SKM-1 (cell line): Measurements from ENCODE around the gene TSKU.
"Not testable (repeated sequence)": the region's sequence is repeated elsewhere in the genome, so short reads cannot be mapped to it uniquely, and the experiment has no call there.

Experiments
- DNase-seq: peaks from one replicate; lab custom pipeline; 2025; ENCODE audit not compliant: unreplicated experiment; lab: John Stamatoyannopoulos, UW

Gene TSKU

DNA sequence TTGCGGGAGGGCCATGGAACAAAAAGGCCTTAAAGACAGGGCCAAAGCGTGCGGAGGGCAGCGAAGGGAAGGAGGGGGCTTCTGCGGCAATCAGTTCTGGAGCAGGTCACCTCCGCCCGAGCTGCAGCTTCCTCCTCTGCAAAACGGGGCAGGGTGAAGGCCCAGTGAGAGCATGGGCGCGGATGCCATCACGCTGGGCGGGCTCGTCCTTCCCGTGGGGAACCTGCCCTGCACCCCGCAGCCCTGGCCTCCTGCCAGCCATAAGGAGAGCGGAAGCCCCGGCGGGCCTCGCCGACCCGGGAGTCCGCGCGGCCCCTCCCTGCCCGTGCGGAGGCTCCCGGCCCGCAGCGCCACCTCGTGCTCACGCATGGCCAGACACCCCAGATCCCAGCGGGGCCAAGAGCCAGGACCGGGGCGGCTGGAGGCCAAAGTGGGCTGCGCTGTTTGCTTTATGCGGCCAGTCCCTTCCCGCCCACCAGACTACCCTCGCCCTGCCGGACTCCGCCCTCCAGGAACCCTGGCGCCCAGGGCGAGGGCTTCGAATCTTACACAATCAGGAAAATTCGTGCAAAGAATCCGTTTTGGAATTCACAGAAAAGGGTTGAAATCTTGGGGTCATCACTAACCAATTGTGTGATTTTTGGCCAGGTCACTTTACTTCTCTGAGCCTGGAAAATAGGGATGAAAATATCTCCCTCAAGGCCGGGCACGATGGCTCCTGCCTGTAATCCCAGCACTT is 16.1 kb downstream of the TSKU start:
- peak; percentile 43 for DNase-seq

DNA sequence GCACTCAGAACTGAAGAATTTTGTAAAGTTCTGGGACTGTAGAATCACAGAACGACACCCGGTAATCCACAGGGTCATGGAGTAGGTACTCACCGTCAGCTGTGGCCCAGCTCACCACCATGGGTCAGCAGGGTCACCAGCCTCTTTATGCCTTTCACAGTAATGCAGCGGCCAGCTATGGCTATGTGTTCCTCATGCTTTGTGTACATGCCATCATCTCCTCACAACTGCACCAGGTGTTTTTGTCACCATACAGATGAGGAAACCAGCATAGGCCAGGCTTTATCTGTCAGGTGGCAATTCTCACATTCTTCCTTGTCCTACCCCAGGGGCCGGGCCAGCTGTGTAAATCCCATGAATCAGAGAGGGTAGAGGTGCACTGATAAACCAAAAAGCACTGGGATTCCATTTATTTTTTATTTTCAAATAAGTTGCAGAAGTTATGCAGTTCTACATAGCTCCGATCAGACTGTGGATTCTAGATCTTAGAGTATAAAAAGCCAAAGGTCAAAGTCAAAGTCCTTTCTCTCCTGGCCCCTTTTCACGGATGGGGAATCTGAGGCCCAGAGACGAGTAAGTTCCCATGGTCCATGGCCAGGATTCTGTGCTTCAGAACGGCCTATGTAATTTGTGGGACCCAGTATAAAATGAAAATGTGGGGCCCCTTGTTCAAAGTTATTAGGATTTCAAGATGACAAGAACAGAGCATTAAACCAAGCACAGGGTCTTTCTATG is 17.5 kb downstream of the TSKU start:
- DNase-seq, result no peak

DNA sequence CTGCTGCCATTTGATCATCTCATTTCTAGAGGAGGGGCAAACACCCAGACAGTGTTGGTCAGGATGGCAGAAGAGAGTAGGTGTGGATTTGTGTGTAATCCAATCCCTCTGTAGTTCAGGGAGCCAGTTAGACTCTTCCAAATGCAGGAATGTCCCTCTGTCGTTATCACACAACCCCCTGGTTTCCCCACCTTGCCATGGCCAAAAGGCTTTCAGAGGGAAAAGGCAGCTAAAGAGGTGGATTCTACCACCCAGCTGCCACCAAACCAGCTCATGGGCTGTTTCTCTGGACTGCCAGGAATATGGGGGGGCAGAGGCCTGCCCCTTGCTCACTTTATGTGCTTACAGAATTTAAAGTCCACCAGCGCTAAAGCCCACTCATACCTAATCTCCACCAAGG is 18.1 kb downstream of the TSKU start:
- DNase-seq, result no peak

DNA sequence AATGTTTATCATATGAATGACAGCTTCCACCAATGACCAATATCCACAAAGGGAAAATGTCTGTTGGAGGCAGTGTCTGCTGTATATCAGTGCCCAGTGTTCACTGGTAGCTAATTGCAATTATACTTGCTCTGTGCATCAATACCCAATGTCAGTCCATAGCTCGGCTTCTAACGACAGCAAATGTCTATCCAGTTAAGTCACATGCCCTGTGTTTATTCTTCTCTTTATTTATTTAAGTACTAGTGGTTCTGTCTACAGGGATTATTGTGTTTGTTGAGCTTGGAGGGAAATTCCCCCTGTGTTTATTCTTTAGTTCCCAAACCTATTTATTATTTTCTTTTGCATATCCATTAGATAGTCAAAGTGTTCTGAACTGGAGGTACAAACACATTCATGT is 18.6 kb downstream of the TSKU start:
- no peak for DNase-seq

DNA sequence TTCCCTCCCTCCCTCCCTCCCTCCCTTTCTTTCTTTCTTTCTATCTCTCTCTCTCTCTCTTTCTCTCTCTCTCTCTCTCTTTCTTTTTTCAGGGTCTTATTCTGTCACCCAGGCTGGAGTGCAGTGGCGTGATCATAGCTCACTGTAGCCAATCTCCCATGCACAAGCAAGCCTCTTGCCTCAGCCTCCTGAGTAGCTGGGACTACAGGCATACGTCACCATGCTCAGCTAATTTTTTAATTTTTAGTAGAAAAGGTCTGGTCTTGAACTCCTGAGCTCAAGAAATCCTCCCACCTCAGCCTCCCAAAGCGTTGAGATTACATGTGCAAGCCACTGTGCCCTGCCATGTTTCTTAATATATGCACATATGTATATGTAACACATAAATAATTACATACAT is 19.0 kb downstream of the TSKU start:
- DNase-seq, result no peak

DNA sequence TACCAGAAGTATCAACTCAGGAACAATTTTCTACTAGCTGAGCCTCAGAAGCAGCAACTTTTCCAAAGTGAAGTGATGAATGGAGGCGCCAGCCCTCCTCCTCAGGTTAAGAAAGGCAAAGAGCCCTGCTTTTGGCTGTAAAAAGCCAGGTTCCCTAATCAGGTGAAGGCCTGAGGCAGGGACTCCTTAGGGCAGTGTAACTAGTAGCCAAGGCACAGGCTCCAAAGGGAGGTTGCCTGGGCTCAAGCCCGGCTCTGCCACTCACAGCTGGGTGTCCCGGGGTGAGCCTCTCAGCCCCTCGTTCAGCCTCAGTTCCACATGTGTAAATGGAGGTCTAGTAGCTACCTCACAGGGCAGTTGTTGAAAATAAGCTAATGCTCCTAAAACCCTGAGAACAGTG is 19.5 kb downstream of the TSKU start:
- no peak for DNase-seq

DNA sequence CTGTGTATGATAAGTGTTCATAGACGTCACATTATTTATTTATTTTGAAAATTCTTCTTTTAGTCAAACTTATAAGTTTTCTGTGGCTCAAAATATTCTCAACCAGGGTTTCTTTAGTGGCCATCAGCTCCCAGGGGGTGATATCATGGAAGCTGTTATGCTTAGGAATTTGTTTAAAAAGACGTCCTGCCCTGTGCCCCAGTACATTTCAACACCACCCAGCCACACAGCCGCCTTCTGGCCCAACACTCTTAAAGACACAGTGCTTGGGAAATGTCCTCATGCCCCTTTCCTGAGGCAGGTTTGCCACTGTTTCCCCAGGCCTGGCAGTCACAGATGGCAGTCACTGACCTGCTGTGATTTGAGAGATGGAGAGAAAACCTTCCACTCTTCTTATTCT is 19.9 kb downstream of the TSKU start:
- no peak for DNase-seq

DNA sequence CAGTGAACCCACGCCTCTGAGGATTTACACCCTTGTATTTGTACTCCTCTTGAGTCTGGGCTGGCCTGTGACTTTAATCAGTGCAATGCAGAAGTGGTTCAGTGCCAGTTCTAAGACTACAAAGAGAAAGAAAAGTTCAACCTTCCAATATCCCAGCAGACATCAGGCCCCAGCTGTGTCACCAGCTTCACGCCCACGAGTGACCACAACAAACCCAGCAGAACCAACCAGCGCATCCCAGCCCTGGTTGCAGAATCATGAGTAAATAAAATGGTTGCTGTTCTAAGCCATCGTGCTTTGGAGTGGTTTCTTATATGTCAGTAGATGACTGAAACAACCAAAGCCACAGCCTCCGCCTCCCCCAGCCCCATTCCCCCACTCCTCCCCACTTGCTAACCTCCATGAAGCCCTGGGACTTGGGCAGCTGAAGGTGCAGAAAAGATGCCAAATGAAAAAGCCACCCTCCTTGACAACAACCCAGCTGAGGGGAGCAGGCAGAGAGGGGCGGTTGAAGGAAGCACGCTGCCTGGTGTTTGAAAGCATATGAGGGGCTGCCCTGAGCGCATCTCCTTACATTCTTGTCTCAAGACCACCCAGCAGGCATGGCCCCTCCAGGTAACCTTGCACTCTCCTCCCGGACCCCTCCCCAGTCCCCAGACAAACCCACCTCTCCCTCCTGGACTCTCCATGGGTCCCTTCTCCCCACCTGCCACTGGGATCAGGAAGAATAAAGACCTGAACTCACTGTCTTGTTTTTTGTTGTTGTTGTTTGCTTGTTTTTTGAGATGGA is 20.9 kb downstream of the TSKU start:
- no peak for DNase-seq

DNA sequence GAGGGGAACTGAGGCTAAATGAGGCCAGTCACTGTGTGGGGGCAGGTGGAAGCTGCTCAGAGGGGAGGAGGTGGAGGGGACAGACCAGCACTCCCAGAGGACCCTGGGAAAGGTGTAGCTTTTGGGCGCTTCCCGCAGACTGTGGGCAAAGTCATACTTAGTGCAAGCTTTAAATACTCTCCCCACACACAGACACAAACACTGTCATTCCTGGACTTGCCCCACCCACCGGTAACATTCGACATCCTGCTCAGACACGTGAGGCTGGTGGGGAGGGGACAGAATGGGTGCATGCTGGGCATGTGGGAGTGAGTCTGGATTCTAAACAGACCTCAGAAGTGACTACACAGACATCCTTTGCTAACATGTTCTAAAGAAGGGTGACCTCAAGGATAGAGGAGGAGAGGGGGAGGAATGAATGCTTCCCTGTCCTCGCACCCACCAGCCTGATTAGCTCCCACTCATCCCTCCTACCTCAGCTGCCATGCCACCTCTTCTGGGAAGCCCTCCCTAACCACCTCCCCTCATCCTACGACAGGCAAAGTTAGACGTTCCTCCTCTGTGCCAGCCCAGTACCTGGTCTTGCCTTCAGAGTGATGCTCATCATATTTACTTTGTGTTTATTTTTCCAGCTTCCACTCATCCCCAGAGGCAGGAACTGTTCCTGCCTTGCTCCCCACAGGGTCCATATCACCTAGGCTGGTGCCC is 22.2 kb downstream of the TSKU start:
- DNase-seq, result no peak

DNA sequence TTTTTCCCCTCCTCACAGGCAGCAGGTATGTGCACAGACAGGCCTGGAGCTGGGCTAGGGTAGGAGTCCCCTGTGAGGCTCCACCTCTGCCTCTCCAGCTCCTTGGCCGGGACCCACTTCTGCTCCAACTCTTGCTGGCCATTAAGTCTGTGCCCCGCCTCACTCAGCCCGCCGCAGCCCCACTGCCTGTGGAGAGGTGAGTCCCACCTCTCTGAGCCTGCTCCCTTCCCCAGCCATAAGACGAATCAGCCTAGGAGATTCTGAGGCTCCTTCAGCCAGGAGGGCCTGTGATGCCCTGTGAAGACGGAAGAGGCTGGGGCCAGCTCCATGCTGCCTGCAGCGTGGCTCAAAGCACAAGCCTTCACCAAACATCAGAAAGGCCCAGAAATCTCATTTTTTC is 23.0 kb downstream of the TSKU start:
- no peak for DNase-seq

DNA sequence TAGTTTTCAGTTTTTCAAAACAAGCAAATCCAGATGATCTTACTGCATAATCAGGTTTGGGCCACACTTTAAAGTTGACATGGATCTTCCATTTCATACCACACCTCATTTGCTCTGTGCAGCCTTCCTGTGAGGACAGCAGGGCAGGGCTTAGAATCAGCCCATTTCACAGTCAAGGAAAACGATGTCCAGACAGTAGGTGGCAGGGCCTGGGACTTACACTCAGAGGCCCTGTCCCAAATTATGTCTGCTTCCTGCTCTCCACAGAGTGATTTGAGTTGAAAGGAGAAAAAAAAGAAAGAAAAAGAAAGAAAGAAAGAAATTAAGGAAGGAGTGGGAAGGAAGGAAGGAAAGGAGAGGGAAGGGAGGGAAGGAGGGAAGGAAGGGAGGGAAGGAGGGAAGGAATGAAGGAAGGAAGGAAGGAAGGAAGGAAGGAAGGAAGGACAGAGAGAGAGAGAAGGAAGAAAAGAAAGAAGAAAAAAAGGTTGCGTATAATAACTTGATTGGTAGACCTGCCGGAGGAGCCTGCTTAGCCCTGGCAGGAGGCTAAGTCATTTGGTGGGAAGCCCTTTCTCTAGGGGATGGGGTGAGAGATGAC is 23.6 kb downstream of the TSKU start:
- no peak for DNase-seq

DNA sequence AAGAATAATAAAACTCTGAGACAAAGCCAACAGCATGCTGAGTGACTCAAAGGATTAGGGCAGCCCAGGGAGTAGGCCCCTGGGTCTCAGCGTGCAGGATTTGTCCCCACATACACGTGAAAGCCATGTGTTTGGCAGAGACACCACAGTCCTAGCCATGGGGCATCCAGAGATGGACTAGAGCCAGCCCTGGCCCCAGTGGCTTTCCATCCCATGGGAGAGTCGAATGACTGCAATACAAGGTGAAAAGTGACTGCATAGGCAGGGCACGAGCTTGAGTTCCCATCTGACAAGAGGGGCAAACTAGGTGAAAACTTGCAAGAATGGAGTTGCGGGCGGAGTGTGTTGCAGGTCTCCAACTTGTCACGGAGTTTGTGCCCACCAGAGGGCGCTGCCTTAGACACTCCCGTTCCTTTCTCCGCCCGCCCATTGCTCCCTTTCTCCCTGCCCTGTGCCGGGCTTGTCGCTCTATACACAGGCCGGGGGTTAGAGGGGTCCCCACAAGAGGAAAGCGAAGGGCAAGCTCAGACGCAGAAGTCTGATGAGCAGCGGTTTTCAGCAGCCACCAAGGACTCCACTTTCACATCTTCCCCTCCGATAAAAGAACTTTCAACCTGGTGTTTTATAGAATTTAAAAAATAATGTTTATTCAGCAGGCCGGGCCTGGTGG is 24.2 kb downstream of the TSKU start:
- DNase-seq, result peak; percentile 74

DNA sequence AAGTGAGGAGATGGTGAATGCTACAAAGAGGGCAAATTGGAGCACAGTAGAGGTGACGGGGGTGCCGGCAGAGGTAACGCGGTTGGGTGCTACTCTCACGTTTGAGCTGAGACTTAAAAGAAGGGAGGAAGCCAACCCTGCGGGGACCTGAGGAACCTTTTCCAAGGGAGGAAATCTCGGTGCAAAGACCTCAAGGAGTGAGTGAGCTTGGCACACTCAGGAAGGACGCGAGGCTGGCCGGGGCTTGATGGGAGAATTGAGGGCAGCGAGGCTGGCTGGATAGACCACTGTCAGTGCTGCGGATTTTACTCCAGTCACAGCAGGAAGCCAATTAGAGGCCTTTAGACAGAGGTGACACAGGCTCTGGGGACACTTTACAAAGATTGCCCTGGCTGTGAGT is 25.0 kb downstream of the TSKU start:
- no peak for DNase-seq

DNA sequence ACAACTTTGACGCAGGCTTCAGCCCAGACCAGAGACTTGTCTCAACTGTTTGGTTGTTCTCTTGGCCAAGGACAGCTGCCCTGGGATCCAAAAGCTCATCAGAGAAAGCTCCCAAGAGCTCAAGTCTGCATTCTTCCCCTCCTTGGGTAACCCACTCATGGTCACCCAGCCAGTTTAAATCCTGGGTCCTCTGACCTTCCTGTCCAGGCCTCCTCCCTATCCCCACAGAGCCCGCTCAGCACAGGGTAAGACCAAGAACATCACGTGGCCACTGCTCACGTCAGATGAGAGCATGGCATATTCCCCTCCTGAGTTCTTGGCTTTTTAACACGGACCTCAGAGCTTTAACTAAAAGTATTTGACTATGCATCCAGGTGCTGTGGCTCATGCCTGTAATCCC is 25.8 kb downstream of the TSKU start:
- no peak for DNase-seq

DNA sequence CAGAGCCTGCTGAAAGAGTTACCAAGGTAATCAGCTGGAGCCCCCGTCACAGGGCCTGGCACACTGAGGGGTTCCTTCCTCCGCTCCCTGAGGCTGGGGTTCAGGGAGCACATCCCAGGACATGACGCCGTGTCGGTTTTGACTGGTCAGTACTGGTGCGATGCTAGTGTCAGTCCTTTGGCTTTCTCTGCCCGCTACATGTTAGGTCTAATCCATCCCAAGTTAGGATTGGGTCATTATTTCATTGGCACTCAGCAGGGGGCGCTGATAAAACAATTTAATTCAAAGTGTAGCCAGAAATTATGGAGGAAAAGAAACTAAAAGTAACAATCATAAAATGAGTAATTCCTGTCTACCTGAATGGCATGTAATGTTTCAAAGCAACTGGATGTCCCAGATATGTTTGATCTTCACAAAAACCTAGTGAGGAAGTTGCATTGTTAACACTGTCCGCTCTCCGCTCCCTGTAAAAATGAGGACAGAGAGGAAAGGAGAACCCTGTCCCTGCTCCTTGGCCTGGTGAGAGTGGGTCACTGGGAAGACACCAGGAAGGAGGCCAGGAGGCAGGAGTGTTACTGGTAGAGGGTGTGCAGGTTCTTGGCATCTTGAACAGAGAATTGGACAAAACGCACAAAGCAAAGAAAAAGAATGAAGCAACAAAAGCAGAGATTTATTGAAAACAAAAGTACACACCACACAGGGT is 27.1 kb downstream of the TSKU start:
- DNase-seq, result peak; percentile 24

DNA sequence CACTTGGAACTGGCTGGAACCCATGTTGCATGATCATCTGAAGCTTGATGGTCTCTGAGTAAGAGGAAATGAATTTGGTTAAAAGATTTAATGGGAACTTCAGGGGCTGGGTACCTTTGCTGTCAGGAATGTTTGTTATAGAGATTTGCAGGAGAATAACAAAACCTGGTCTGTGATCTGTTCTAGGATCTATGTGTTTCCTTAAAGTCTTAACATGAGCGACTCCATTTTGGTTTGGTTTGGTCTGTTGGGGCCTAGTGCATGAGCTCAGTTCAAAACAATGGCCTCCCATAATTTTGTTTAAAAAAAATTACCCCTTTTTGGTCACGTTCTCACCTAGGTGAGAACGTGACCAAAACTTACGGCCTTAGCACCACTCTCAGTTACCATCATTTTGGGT is 28.1 kb downstream of the TSKU start:
- DNase-seq, result no peak

DNA sequence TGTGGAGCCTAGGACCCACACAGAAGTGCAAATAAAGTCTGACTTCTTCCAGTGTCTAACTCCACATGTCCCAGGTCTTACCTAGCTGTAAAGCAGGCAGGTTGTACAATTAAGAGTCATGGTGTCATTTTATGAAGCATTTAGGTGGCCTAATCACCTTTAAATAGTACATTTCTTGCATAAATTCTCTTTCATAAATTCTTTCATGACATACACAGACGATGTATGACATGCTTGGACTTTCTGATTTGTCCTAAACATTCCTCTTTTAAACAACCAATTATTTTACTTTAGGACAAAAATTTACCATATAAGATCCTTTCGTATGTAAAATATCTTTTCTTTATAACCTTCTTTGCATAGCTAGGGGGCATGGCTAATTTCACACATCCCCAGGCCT is 31.3 kb downstream of the TSKU start:
- DNase-seq, result no peak

DNA sequence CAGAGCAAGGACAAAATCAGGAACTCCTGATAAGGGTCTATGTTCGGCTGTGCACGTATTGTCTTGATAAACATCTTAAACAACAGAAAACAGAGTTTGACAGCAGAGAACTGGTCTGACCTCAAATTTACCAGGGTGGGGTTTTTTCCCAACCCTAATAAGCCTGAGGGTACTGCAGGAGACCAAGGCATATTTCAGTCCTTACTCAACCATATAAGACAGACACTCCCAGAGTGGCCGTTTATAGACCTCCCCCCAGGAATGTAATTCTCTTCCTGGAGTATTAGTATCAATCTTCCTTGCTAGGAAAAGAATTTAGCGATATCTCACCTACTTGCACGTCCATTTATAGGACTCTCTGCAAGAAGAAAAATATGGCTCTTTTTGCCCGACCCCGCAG is 32.5 kb downstream of the TSKU start:
- not testable (repeated sequence) for DNase-seq

DNA sequence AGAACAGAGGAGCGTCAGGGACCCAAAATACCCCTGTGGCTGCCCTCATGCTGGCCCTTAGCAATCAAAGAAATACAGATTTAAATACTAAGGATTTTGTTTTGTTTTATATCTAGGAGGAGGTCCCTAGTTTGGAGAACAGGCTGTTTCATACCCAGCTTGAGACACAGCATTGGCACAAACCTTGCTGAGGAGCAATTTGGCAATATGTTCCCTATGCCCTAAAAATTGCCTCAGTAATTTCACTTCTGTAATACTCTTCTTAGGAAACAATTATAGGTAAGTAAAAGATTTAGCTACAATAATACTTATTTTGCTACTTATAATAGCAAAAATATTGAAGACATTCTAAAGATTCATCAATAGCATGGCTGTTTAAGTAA is 37.0 kb downstream of the TSKU start:
- no peak for DNase-seq

DNA sequence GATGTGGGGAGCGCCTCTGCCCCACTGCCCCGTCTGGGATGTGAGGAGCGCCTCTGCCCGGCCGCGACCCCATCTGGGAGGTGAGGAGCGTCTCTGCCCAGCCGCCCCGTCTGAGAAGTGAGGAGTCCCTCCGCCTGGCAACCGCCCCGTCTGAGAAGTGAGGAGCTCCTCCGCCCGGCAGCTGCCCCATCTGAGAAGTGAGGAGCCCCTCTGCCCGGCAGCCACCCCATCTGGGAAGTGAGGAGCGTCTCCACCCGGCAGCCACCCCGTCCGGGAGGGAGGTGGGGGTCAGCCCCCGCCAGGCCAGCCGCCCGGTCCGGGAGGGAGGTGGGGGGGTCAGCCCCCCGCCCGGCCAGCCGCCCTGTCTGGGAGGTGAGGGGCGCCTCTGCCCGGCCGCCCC is 38.2 kb downstream of the TSKU start:
- not testable (repeated sequence) for DNase-seq
